Jurkat, Clone E6-1 (cell line): ENCODE measurements around the gene MARS1.

Experiments
- DNase-seq: peaks from one replicate; pipeline ENCODE4 v3.0.0-alpha.2; 2011; ENCODE audit warnings: low read depth, low spot score
- H3K4me3 ChIP-seq: 2 replicates; pipeline ENCODE4 v1.5.1; 2011; ENCODE audit warnings: mild to moderate bottlenecking, low read length, control low read depth, moderate library complexity

Gene MARS1

GRCh38 chr12:57522011-57522886 is 34.4 kb downstream of the MARS1 start, which contains the start of gene MBD6:
MBD6 (plus strand) TSS chr12:57522824; CDS start chr12:57524304, 1,480 bp downstream.
- peak within 1 kb of the TSS; percentile 64 for H3K4me3 ChIP-seq
- DNase-seq = peak; percentile 83

GRCh38 chr12:57522887-57523705 is 35.2 kb downstream of the MARS1 start:
- H3K4me3 ChIP-seq = peak overlapping the region; percentile 64
- peak; percentile 43 for DNase-seq

GRCh38 chr12:57523706-57524614 is 36.1 kb downstream of the MARS1 start:
- DNase-seq = no peak
- peak overlapping the region; percentile 64 for H3K4me3 ChIP-seq

- H3K4me3 ChIP-seq = no peak overlapping the region
- no peak for DNase-seq
These were observed 37.1 kb downstream of the MARS1 start for GRCh38 chr12:57524814-57525614.

- no peak for DNase-seq
- no peak overlapping the region for H3K4me3 ChIP-seq
These were observed 37.9 kb downstream of the MARS1 start for GRCh38 chr12:57525615-57526383.

GRCh38 chr12:57526477-57527126 is 38.7 kb downstream of the MARS1 start:
- no peak for DNase-seq
- H3K4me3 ChIP-seq = no peak overlapping the region

- no peak for DNase-seq
- H3K4me3 ChIP-seq = no peak overlapping the region
These were observed 39.3 kb downstream of the MARS1 start for GRCh38 chr12:57527184-57527583.

- no peak for DNase-seq
- H3K4me3 ChIP-seq = no peak overlapping the region
These were observed 40.3 kb downstream of the MARS1 start for GRCh38 chr12:57528176-57528575.

GRCh38 chr12:57528831-57529555 is 41.1 kb downstream of the MARS1 start:
- no peak for DNase-seq
- H3K4me3 ChIP-seq = no peak overlapping the region

- no peak for DNase-seq
These were observed 42.0 kb downstream of the MARS1 start for GRCh38 chr12:57529831-57530230.

GRCh38 chr12:57530396-57531142 is 42.7 kb downstream of the MARS1 start:
- H3K4me3 ChIP-seq = no peak overlapping the region
- DNase-seq = no peak

More at GRCh38 chr12:57529831-57530230, 42.0 kb downstream of the MARS1 start:
- no peak overlapping the region for H3K4me3 ChIP-seq

GRCh38 chr12:57531836-57532235 is 44.0 kb downstream of the MARS1 start:
- DNase-seq = no peak
- H3K4me3 ChIP-seq = no peak overlapping the region

- no peak for DNase-seq
- H3K4me3 ChIP-seq = no peak overlapping the region
These were observed 45.2 kb downstream of the MARS1 start for GRCh38 chr12:57533108-57533507.

GRCh38 chr12:57534250-57534649 is 46.4 kb downstream of the MARS1 start:
- no peak for DNase-seq
- H3K4me3 ChIP-seq = no peak overlapping the region

GRCh38 chr12:57534991-57535543 is 47.2 kb downstream of the MARS1 start:
- no peak overlapping the region for H3K4me3 ChIP-seq
- DNase-seq = no peak
